Kidney (tissue), 14 donors: Measurements from ENCODE around the gene MRPL4. TPM values are rescaled to one million over a fixed set of nuclear protein-coding genes. Genes with fewer than 3 reads are reported as not detected.

Experiments
- DNase-seq, 5 donors: peaks; one replicate each; pipeline ENCODE4 v3.0.0-alpha.2; 2013 to 2020
- FAIRE-seq: peaks from 2 replicates; lab custom pipeline; 2012; peaks lifted over from hg19 to GRCh38; lab: Jason Lieb, UNC
- H3K27ac ChIP-seq, 2 donors: one replicate each; pipeline ENCODE4 v1.7.0; 2013; ENCODE audit warnings: low read depth in 2 of 2, low read length in 2 of 2, inconsistent platforms in 1 of 2
- H3K27me3 ChIP-seq: one replicate; pipeline ENCODE4 v1.7.1; 2013; ENCODE audit warnings: low read length, inconsistent platforms; ENCODE audit not compliant: control insufficient read depth, insufficient read depth
- H3K36me3 ChIP-seq, 3 donors: one replicate each; pipeline versions ENCODE4 v1.7.0 to v1.7.1; 2013; ENCODE audit warnings: low read length in 3 of 3, control low read depth in 1 of 3, inconsistent platforms in 1 of 3; ENCODE audit not compliant: insufficient read depth in 3 of 3, control insufficient read depth in 2 of 3
- H3K4me1 ChIP-seq, 3 donors: one replicate each; pipeline versions ENCODE4 v1.7.0 to v1.7.1; 2013; ENCODE audit warnings: low read length in 3 of 3, inconsistent platforms in 1 of 3, low read depth in 1 of 3; ENCODE audit not compliant: control insufficient read depth in 2 of 3, insufficient read depth in 2 of 3
- H3K4me3 ChIP-seq, 3 donors: one replicate each; pipeline versions ENCODE4 v1.7.0 to v1.8.1; 2013; ENCODE audit warnings: low read length in 3 of 3, control low read depth in 1 of 3, inconsistent platforms in 1 of 3
- H3K9ac ChIP-seq, 3 donors: one replicate each; pipeline versions ENCODE4 v1.7.0 to v1.7.1; 2013; ENCODE audit warnings: low read length in 3 of 3, control low read depth in 1 of 3, inconsistent platforms in 1 of 3
- H3K9me3 ChIP-seq, 3 donors: one replicate each; pipeline versions ENCODE4 v1.7.0 to v1.7.1; 2013; ENCODE audit warnings: low read length in 3 of 3, control low read depth in 1 of 3, inconsistent platforms in 1 of 3; ENCODE audit not compliant: control insufficient read depth in 2 of 3, insufficient read depth in 1 of 3
- CTCF ChIP-seq: IDR thresholded peaks from 3 replicates; pipeline ENCODE4 v1.5.1; 2012; ENCODE audit warnings: mild to moderate bottlenecking, moderate library complexity, borderline replicate concordance; ENCODE audit not compliant: insufficient read depth; ENCODE audit errors: extremely low read depth
- intact Hi-C: fragments of 100-400 bp; cut with DNase I; formaldehyde crosslinking; loops from one replicate; pipeline ENCODE4 v1.11.1; 2022
- polyA plus RNA-seq: library from polyadenylated mRNA; stranded (reverse); fragments of 350-450 nt; fragmentation: Illumina TruSeq; extraction: RNeasy Lipid Tissue Mini Kit (QIAGEN cat#74804); gene quantifications from one replicate; pipeline ENCODE4 v1.2.3, GENCODE V29; 2014; ENCODE audit warnings: low read depth, low replicate concordance; ENCODE audit not compliant: insufficient read depth
- total RNA-seq: library from RNA; stranded (reverse); fragmentation: NEBNext Ultra II Directional; extraction: Animal tissue kit (Norgen Biotek cat#: 25700); gene quantifications from one replicate; pipeline ENCODE4 v1.2.1, GENCODE V29; 2021
- donor health status: control.
- donor health status: control.
- donor health status: control.
- donor health status: control.
- donor health status: control.
- donor health status: DM: yes; HTN: yes; CAD: no.
- donor health status: Normal renal cell carcinoma (clear cell type).

MRPL4 gene
- total and polyA plus RNA-seq, 2 donors from 2014 or later, result 44.8 to 102 TPM

GRCh38 chr19:10230173-10230860 is 21.7 kb upstream of the MRPL4 start:
- TF ChIP-seq CTCF, result no peak
- H3K4me1 ChIP-seq, result peaks cover 0 to 3% (median 0%) of the 10 kb centered on the region in 3 donors
- H3K4me3 ChIP-seq, result peak overlapping the region; percentile 48 to 69 (median 60)
- no peaks in the 10 kb centered on the region for H3K36me3 ChIP-seq
- peak overlapping the region; percentile 66 to 71 for H3K27ac ChIP-seq
- peak overlapping the region; percentile 33 to 69 (median 69) for H3K9ac ChIP-seq
- FAIRE-seq (no peak), DNase-seq (peak; percentile 55 to 87 (median 77))
- H3K27me3 ChIP-seq, result no peaks in the 10 kb centered on the region
- intact Hi-C loops, result no loop called here
- H3K9me3 ChIP-seq, result no peaks in the 10 kb centered on the region

GRCh38 chr19:10230861-10231611 is 21.0 kb upstream of the MRPL4 start, which contains the start of gene S1PR2:
TSS of gene S1PR2 (minus strand) at chr19:10231331. CDS start at chr19:10224905, 6,426 bp downstream.
- Histone ChIP-seq H3K9ac (peak within 1 kb of the TSS; percentile 33 to 69 (median 69)), H3K4me1 (peaks cover 0 to 3% (median 0%) of the 10 kb centered on the region in 3 donors), H3K9me3 (no peaks in the 10 kb centered on the region), H3K4me3 (peak within 1 kb of the TSS; percentile 48 to 69 (median 60)), H3K27ac (peak within 1 kb of the TSS; percentile 66 to 71), H3K36me3 (no peaks in the 10 kb centered on the region), H3K27me3 (no peaks in the 10 kb centered on the region)
- intact Hi-C loops, result no loop called here
- TF ChIP-seq CTCF, result no peak
- DNase-seq (peak; percentile 89 to 96 (median 92)), FAIRE-seq (no peak)

- H3K9ac ChIP-seq, result peak overlapping the region in 1 of 3 donors; percentile 15
- TF ChIP-seq CTCF, result no peak
- H3K9me3 ChIP-seq, result no peaks in the 10 kb centered on the region
- H3K27ac ChIP-seq, result peak overlapping the region; percentile 66 to 71
- intact Hi-C loops, result no loop called here
- FAIRE-seq, result no peak
- H3K36me3 ChIP-seq, result no peaks in the 10 kb centered on the region
- DNase-seq, result no peak
- H3K27me3 ChIP-seq, result no peaks in the 10 kb centered on the region
- peaks cover 0 to 3% (median 0%) of the 10 kb centered on the region in 3 donors for H3K4me1 ChIP-seq
- H3K4me3 ChIP-seq, result peak overlapping the region; percentile 9 to 69 (median 28)
Observed at GRCh38 chr19:10231612-10232228, 20.3 kb upstream of the MRPL4 start.
